CD14-positive monocyte (primary cell): ENCODE measurements around the gene MUSK. TPM values are rescaled to one million over a fixed set of nuclear protein-coding genes. Genes with fewer than 3 reads are reported as not detected.

Source experiments
- DNase-seq, 3 donors: peaks; one replicate each; pipeline ENCODE4 v3.0.0-alpha.2; 2011 to 2022
- H2AFZ ChIP-seq: 2 replicates; pipeline ENCODE4 v1.6.0; 2012; ENCODE audit warnings: mild to moderate bottlenecking, low read depth, low read length, inconsistent platforms; ENCODE audit not compliant: insufficient read depth, poor library complexity, severe bottlenecking
- H3K27ac ChIP-seq, 2 donors: 1 replicate in 1 of 2; 2 replicates in 1 of 2; pipeline ENCODE4 v1.5.1; 2012 to 2013; ENCODE audit warnings: low read length in 2 of 2, control low read depth in 1 of 2, inconsistent platforms in 1 of 2, low read depth in 1 of 2, mild to moderate bottlenecking in 1 of 2
- H3K27me3 ChIP-seq, 2 donors: one replicate each; pipeline versions ENCODE4 v1.6.0 to v1.6.1; 2011 to 2013; ENCODE audit warnings: low read length in 2 of 2; ENCODE audit not compliant: control insufficient read depth in 2 of 2, insufficient read depth in 2 of 2
- H3K36me3 ChIP-seq, 2 donors: replicated peaks in 1 of 2; 1 replicate in 1 of 2; 2 replicates in 1 of 2; pipeline versions ENCODE4 v1.5.1 to v1.6.1; 2012 to 2013; ENCODE audit warnings: low read length in 2 of 2, control low read depth in 1 of 2, inconsistent platforms in 1 of 2, mild to moderate bottlenecking in 1 of 2; ENCODE audit not compliant: insufficient read depth in 2 of 2, control insufficient read depth in 1 of 2
- H3K4me1 ChIP-seq, 2 donors: 1 replicate in 1 of 2; 2 replicates in 1 of 2; pipeline versions ENCODE4 v1.5.1 to v1.6.1; 2012 to 2013; ENCODE audit warnings: low read length in 2 of 2, control low read depth in 1 of 2, inconsistent platforms in 1 of 2, mild to moderate bottlenecking in 1 of 2, moderate library complexity in 1 of 2; ENCODE audit not compliant: insufficient read depth in 2 of 2, control insufficient read depth in 1 of 2
- H3K4me2 ChIP-seq: replicated peaks from 2 replicates; pipeline ENCODE3; 2012; ENCODE audit warnings: low read length, moderate library complexity, mild to moderate bottlenecking; ENCODE audit not compliant: poor library complexity, severe bottlenecking; ENCODE audit errors: extremely low read depth
- H3K4me3 ChIP-seq, 3 experiments: fragments of 200-600 bp in 1 of 3; sonication (generic) in 1 of 3; replicated peaks in 1 of 3; 1 replicate in 2 of 3; 2 replicates in 1 of 3; pipeline ENCODE4 v1.5.1; 2011 to 2013; ENCODE audit warnings: low read length in 3 of 3, mild to moderate bottlenecking in 3 of 3, control low read depth in 2 of 3, low read depth in 2 of 3, inconsistent platforms in 1 of 3, moderate library complexity in 1 of 3
- H3K79me2 ChIP-seq: 2 replicates; pipeline ENCODE4 v1.6.0; 2012; ENCODE audit warnings: mild to moderate bottlenecking, control low read depth, inconsistent platforms, low read length, moderate library complexity; ENCODE audit not compliant: insufficient read depth
- H3K9ac ChIP-seq: 2 replicates; pipeline ENCODE4 v1.6.0; 2017; ENCODE audit warnings: low read length, mild to moderate bottlenecking; ENCODE audit not compliant: insufficient read depth, poor library complexity, severe bottlenecking
- H3K9me3 ChIP-seq, 2 donors: replicated peaks in 1 of 2; 1 replicate in 1 of 2; 2 replicates in 1 of 2; pipeline versions ENCODE4 v1.5.1 to v1.6.1; 2012 to 2013; ENCODE audit warnings: low read length in 2 of 2, control low read depth in 1 of 2; ENCODE audit not compliant: control insufficient read depth in 1 of 2, insufficient read depth in 1 of 2
- H4K20me1 ChIP-seq: 2 replicates; pipeline ENCODE4 v1.6.0; 2012; ENCODE audit warnings: mild to moderate bottlenecking, low read length, control low read depth, moderate library complexity; ENCODE audit not compliant: insufficient read depth
- H3K27ac Mint-ChIP-seq, 7 donors: one replicate each; pipeline ENCODE4 v1.8.0; 2020; ENCODE audit warnings: mild to moderate bottlenecking in 7 of 7, mixed read lengths in 7 of 7, moderate library complexity in 6 of 7, inconsistent platforms in 2 of 7
- H3K27me3 Mint-ChIP-seq, 3 donors: one replicate each; pipeline ENCODE4 v1.8.0; 2021 to 2022; ENCODE audit warnings: low read depth in 3 of 3, mild to moderate bottlenecking in 3 of 3, mixed read lengths in 3 of 3, moderate library complexity in 3 of 3, inconsistent platforms in 1 of 3
- H3K36me3 Mint-ChIP-seq, 2 donors: one replicate each; pipeline ENCODE4 v1.8.0; 2020; ENCODE audit warnings: mixed read lengths in 2 of 2, inconsistent platforms in 1 of 2, mild to moderate bottlenecking in 1 of 2
- H3K4me1 Mint-ChIP-seq: one replicate; pipeline ENCODE4 v1.8.0; 2020; ENCODE audit warnings: mild to moderate bottlenecking, mixed read lengths
- H3K4me3 Mint-ChIP-seq, 2 donors: one replicate each; pipeline ENCODE4 v1.8.0; 2020; ENCODE audit warnings: mild to moderate bottlenecking in 2 of 2, mixed read lengths in 2 of 2, moderate library complexity in 1 of 2
- H3K9me3 Mint-ChIP-seq, 7 donors: one replicate each; pipeline ENCODE4 v1.8.0; 2020 to 2022; ENCODE audit warnings: mixed read lengths in 7 of 7, mild to moderate bottlenecking in 6 of 7, moderate library complexity in 6 of 7, inconsistent platforms in 2 of 7
- CTCF ChIP-seq: fragments of 200-600 bp; IDR thresholded peaks from one replicate; pipeline ENCODE4 v1.8.0; 2022; ENCODE audit warnings: antibody characterized with exemption, mild to moderate bottlenecking
- WGBS: methylation state at CpG from one replicate; pipeline ENCODE4 v1.1.5; 2013; ENCODE audit warnings: missing lambda C conversion rate; ENCODE audit not compliant: insufficient coverage; 5-methylcytosine and 5-hydroxymethylcytosine counted together
- intact Hi-C, 2 donors: fragments of 100-400 bp; cut with micrococcal nuclease; formaldehyde crosslinking; loops; one replicate each; pipeline versions ENCODE4 v1.15.0 to v1.15.1; 2023
- polyA plus RNA-seq, 3 donors: library from polyadenylated mRNA; depleted of rRNA in 1 of 3; unstranded in 2 of 3; stranded (reverse) in 1 of 3; fragments of 300-500 nt in 2 of 3; fragments of >200 nt in 1 of 3; fragmentation: Illumina TruSeq in 2 of 3; gene quantifications; 1 replicate in 2 of 3; 2 replicates in 1 of 3; pipeline ENCODE4 v1.2.3, GENCODE V29; 2012 to 2021

MUSK gene
- polyA plus RNA-seq, 3 donors = not detected

GRCh38 chr9:110640736-110641135, 27.9 kb upstream of the MUSK start:
- H3K27me3 Mint-ChIP-seq = no peaks in the 10 kb centered on the region
- H3K9me3 ChIP-seq = peaks cover 0 to 4% of the 10 kb centered on the region in 2 donors
- H3K36me3 ChIP-seq = no peaks in the 10 kb centered on the region
- no peak overlapping the region for H3K4me3 Mint-ChIP-seq
- H3K27ac Mint-ChIP-seq = no peak overlapping the region
- H3K79me2 ChIP-seq = no peaks in the 10 kb centered on the region
- no peaks in the 10 kb centered on the region for H3K36me3 Mint-ChIP-seq
- no peak overlapping the region for H3K27ac ChIP-seq
- H3K4me1 Mint-ChIP-seq = no peaks in the 10 kb centered on the region
- no peak overlapping the region for H3K4me2 ChIP-seq
- peaks cover 0 to 8% (median 7%) of the 10 kb centered on the region in 7 donors for H3K9me3 Mint-ChIP-seq
- intact Hi-C loops = no loop called here
- no peaks in the 10 kb centered on the region for H3K27me3 ChIP-seq
- no peak for TF ChIP-seq CTCF
- no peak overlapping the region for H3K9ac ChIP-seq
- H2AFZ ChIP-seq = no peak overlapping the region
- H3K4me3 ChIP-seq = no peak overlapping the region
- DNase-seq = no peak
- no peaks in the 10 kb centered on the region for H3K4me1 ChIP-seq
- no peaks in the 10 kb centered on the region for H4K20me1 ChIP-seq

- H3K27me3 Mint-ChIP-seq = no peaks in the 10 kb centered on the region
- intact Hi-C loops = no loop called here
- no peak overlapping the region for H2AFZ ChIP-seq
- H3K27ac ChIP-seq = no peak overlapping the region
- H3K36me3 ChIP-seq = no peaks in the 10 kb centered on the region
- H3K36me3 Mint-ChIP-seq = no peaks in the 10 kb centered on the region
- no peak overlapping the region for H3K4me2 ChIP-seq
- no peak overlapping the region for H3K4me3 ChIP-seq
- H3K9me3 ChIP-seq = no peaks in the 10 kb centered on the region
- H3K4me1 Mint-ChIP-seq = no peaks in the 10 kb centered on the region
- no peak for DNase-seq
- no peaks in the 10 kb centered on the region for H3K27me3 ChIP-seq
- H3K9me3 Mint-ChIP-seq = peaks cover 0 to 4% (median 3%) of the 10 kb centered on the region in 7 donors
- H3K27ac Mint-ChIP-seq = no peak overlapping the region
- 100% methylated on average over 1 of the region's 2 CpGs for WGBS
- H3K4me3 Mint-ChIP-seq = no peak overlapping the region
- no peak for TF ChIP-seq CTCF
- no peaks in the 10 kb centered on the region for H4K20me1 ChIP-seq
- no peaks in the 10 kb centered on the region for H3K4me1 ChIP-seq
- H3K79me2 ChIP-seq = no peaks in the 10 kb centered on the region
- H3K9ac ChIP-seq = no peak overlapping the region
These were observed 27.3 kb upstream of the MUSK start for GRCh38 chr9:110641293-110641692.
